Measurements from ENCODE around the gene WDR18. TPM values are rescaled to one million over a fixed set of nuclear protein-coding genes. Genes with fewer than 3 reads are reported as not detected.

Gene WDR18
- total RNA-seq, 1 donor from 2014 or later = 29.2 TPM

DNA sequence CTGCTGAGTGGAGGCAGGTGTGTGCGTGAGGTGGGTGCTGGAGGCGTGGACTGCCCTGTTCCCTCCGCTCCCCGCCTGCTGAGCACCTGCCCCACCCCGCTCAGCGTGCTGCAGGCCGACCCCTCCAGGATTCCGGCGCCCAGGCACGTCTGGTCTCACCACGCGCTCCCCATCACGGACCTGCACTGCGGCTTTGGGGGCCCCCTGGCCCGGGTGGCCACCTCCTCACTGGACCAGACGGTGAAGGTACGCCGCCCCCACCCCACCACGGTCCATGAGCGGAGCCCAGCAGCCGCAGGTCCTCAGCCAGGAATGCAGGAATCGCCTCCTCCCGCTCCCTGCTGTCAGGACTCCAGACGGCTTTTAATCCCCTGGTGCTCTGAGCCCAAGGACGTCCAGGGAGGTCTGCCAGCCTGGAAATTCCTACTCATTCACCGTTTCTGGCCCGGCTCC, 6.0 kb downstream of the WDR18 start:
- H3K4me3 ChIP-seq = no peak overlapping the region
- TF ChIP-seq, protein P1, sequence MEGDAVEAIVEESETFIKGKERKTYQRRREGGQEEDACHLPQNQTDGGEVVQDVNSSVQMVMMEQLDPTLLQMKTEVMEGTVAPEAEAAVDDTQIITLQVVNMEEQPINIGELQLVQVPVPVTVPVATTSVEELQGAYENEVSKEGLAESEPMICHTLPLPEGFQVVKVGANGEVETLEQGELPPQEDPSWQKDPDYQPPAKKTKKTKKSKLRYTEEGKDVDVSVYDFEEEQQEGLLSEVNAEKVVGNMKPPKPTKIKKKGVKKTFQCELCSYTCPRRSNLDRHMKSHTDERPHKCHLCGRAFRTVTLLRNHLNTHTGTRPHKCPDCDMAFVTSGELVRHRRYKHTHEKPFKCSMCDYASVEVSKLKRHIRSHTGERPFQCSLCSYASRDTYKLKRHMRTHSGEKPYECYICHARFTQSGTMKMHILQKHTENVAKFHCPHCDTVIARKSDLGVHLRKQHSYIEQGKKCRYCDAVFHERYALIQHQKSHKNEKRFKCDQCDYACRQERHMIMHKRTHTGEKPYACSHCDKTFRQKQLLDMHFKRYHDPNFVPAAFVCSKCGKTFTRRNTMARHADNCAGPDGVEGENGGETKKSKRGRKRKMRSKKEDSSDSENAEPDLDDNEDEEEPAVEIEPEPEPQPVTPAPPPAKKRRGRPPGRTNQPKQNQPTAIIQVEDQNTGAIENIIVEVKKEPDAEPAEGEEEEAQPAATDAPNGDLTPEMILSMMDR (IDR thresholded peaks at IDR 0.05) = no peak
- H3K36me3 ChIP-seq = peaks cover 51% of the 10 kb centered on the region
- ATAC-seq (no peak), DNase-seq (no peak)
- intact Hi-C loops (cut with DNase I) = no loop called here
- H3K27ac ChIP-seq = no peak overlapping the region
- peaks cover 5% of the 10 kb centered on the region for H3K27me3 ChIP-seq (ENCODE audit: low read depth)
- H3K4me1 ChIP-seq = peaks cover 2% of the 10 kb centered on the region
- H3K9me3 ChIP-seq = no peaks in the 10 kb centered on the region

DNA sequence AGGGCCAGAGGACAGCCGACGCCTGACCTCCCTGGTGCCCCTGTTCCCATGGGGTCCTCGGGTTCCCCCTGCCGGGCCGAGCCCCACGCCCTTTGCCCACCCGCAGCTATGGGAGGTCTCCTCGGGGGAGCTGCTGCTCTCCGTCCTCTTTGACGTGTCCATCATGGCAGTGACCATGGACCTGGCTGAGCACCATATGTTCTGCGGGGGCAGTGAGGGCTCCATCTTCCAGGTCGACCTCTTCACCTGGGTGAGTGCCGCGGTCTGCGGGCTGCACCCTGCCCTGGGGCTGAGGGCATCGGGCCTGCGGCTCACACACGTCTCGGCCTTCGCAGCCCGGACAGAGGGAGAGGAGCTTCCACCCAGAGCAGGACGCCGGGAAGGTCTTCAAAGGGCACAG, 6.6 kb downstream of the WDR18 start:
- peaks cover 11% of the 10 kb centered on the region for H3K27me3 ChIP-seq (ENCODE audit: low read depth)
- intact Hi-C loops (cut with DNase I) = no loop called here
- no peak overlapping the region for H3K27ac ChIP-seq
- H3K9me3 ChIP-seq = no peaks in the 10 kb centered on the region
- H3K4me3 ChIP-seq = no peak overlapping the region
- H3K4me1 ChIP-seq = peaks cover 4% of the 10 kb centered on the region
- H3K36me3 ChIP-seq = peaks cover 51% of the 10 kb centered on the region
- TF ChIP-seq, protein P1 (IDR thresholded peaks at IDR 0.05) = no peak
- ATAC-seq (no peak), DNase-seq (no peak)

DNA sequence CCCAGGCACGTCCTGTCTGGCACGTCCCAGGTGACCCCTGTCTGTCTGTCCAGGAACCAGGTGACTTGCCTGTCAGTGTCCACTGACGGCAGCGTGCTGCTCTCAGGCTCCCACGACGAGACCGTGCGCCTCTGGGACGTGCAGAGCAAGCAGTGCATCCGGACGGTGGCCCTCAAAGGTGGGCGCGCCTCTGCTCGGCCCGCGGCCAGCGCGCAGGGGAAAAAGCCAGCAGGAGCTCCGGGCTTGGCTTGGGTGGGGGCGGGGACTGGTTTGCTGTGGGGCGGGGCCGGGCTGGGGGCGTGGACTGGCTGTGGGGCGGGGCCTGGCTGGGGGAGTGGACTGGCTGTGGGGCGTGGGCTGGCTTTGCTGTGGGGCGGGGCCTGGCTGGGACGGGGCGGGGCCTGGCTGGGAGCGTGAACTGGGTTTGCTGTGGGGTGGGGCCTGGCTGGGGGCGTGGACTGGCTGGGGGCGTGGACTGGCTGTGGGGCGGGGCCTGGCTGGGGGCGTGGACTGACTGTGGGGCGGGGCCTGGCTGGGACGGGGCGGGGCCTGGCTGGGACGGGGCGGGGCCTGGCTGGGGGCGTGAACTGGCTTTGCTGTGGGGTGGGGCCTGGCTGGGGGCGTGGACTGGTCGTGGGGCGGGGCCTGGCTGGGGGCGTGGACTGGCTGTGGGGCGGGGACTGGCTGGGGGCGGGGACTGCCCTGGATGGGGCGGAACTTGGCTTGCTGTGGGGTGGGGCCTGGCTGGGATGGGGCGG, 7.2 kb downstream of the WDR18 start:
- DNase-seq (no peak), ATAC-seq (peak; percentile 15 to 32)
- Histone ChIP-seq H3K4me3 (no peak overlapping the region), H3K9me3 (no peaks in the 10 kb centered on the region), H3K27ac (no peak overlapping the region), H3K4me1 (peaks cover 10% of the 10 kb centered on the region), H3K36me3 (peaks cover 51% of the 10 kb centered on the region), H3K27me3 (ENCODE audit: low read depth) (peaks cover 17% of the 10 kb centered on the region)
- intact Hi-C loops (cut with DNase I) = no loop called here
- TF ChIP-seq, protein P1 (IDR thresholded peaks at IDR 0.05) = no peak

DNA sequence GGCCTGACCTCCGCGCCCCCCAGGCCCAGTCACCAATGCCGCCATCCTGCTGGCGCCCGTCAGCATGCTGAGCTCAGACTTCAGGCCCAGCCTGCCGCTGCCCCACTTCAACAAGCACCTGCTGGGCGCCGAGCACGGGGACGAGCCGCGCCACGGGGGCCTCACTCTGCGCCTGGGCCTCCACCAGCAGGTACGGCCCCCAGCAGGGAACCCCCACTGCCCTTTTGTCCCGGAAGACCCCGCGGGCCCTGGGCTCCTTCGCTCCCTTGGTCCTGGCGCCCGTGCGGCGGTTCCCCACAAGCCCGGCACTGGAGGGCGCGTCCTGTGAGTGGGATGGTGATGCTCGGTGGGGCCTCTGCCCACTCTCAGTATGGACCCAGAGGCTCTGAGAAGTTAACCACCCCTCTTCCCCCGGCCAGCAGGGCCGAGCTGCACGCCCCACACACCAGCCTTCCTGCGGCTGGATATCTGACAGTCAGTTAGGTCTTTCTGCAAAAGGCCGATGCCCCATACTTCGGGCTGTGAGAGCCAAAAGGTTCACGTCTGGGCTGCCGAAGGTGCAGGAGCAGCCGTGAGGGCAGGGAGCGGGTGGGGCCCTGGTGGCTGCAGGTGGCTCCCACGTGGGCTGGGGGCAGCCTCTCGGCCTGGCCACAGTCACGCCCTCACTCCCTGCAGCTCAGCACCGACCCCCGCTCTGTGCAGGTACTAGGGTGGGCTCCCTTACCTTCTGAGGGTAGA, 8.0 kb downstream of the WDR18 start:
- H3K4me1 ChIP-seq = peaks cover 13% of the 10 kb centered on the region
- TF ChIP-seq, protein P1 (IDR thresholded peaks at IDR 0.05) = no peak
- H3K36me3 ChIP-seq = peaks cover 44% of the 10 kb centered on the region
- ATAC-seq (no peak), DNase-seq (no peak)
- H3K27me3 ChIP-seq (ENCODE audit: low read depth) = peaks cover 24% of the 10 kb centered on the region
- H3K9me3 ChIP-seq = no peaks in the 10 kb centered on the region
- no peak overlapping the region for H3K27ac ChIP-seq
- no peak overlapping the region for H3K4me3 ChIP-seq
- intact Hi-C loops (cut with DNase I) = no loop called here

DNA sequence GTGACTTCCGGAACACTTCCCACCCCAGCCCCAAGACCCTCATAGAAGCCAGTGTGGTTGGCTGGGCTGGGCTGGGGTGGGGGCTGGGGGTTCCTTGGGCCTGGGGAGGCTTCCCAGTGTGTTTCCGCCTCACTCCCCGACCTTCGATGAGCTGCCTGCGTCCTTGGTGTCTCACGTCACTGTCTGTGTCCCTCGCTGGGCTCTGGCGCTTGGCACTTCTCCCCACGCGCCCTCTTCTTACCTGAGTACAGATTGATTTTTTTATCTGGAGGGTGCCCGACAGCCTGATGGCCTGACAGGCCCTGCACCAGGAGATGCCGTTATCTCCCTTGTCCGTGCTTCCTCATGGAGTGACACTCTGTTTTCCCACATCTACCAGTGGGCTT, 8.5 kb downstream of the WDR18 start:
- ATAC-seq = no peak
- no peaks in the 10 kb centered on the region for H3K9me3 ChIP-seq
- peaks cover 13% of the 10 kb centered on the region for H3K4me1 ChIP-seq
- intact Hi-C loops (cut with DNase I) = no loop called here
- DNase-seq = no peak
- peaks cover 39% of the 10 kb centered on the region for H3K36me3 ChIP-seq
- H3K4me3 ChIP-seq = no peak overlapping the region
- H3K27me3 ChIP-seq (ENCODE audit: low read depth) = peaks cover 30% of the 10 kb centered on the region
- H3K27ac ChIP-seq = no peak overlapping the region
- TF ChIP-seq, protein P1 (IDR thresholded peaks at IDR 0.05) = no peak

Data from lower lobe of right lung (tissue), 2 donors.